Measurements from ENCODE around the gene TCHH.
"Not testable (repeated sequence)": the region's sequence is repeated elsewhere in the genome, so short reads cannot be mapped to it uniquely, and the experiment has no call there.

TCHH gene

GRCh38 chr1:152110860-152111514 is 4.3 kb downstream of the TCHH start:
- peak in 1 of 2 donors; percentile 15 for DNase-seq

DNA sequence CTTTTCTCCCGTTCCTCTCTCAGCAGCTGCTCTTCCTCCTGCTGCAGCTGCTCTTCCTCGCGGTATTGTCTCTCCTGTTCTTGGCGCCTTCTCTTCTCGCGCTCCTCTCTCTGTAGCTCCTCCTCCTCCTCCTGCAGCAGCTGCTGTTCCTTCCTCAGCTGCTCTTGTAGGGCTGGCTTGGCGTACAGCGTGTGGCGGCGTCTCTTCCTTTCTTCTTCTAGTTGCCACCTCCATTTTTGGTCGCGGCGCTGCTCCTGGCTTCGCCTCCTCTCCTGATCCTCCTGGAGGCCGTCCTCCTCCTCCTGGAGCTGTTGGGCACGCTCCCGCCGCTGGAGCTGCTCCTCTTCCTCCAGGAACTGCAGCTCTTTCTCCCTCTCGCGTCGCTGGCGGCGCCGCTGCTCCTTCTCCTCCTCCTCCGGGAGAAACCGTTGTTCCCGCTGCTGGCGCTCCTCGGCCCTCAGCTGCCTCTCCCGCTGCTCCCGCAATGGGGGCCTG is 4.8 kb downstream of the TCHH start:
- peak in 1 of 2 donors; percentile 19 for DNase-seq

GRCh38 chr1:152109998-152110294 is 5.3 kb downstream of the TCHH start:
- DNase-seq = no peak

DNA sequence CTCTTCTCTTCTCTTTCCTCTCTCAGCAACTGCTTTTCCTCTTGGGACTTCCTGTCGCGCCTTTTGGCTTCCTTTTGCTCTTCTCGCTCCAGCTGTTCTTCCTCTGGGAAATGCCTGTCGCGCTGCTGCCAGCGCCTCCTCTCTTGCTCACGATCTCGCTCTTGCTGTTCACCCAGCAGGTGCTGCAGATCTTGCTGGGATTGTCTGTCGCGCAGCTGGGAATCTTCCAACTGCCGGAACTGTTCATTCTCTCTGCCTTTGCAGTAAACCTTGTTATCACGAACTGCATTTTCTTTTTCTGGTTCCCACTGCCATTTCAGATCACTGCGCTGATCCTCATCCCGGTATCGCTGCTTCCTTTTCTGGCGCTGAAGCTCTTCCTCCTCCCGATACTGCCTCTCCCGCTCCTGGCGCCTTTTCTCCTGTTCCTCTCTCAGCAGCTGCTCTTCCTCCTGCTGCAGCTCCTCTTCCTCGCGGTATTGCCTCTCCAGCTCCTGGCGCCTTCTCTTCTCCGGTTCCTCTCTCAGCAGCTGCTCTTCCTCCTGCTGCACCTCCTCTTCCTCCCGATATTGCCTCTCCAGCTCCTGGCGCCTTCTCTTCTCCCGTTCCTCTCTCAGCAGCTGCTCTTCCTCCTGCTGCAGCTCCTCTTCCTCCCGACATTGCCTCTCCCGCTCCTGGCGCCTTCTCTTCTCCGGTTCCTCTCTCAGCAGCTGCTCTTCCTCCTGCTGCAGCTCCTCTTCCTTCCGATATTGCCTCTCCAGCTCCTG is 5.8 kb downstream of the TCHH start:
- no peak for DNase-seq

DNA sequence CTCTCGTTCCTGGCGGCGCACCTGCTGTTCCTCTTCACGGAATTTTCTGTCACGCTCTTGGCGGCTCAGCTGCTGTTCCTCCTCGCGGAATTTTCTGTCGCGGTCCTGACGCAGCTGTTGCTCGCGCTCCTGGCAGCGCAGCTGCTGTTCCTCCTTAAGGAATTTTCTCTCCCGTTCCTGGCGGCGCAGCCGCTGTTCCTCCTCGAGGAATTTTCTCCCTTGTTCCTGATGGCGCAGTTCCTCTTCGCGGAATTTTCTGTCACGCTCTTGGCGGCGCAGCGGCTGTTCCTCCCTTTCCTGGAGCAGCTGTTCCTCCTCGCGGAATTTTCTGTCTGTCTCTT is 6.4 kb downstream of the TCHH start:
- no peak for DNase-seq

DNA sequence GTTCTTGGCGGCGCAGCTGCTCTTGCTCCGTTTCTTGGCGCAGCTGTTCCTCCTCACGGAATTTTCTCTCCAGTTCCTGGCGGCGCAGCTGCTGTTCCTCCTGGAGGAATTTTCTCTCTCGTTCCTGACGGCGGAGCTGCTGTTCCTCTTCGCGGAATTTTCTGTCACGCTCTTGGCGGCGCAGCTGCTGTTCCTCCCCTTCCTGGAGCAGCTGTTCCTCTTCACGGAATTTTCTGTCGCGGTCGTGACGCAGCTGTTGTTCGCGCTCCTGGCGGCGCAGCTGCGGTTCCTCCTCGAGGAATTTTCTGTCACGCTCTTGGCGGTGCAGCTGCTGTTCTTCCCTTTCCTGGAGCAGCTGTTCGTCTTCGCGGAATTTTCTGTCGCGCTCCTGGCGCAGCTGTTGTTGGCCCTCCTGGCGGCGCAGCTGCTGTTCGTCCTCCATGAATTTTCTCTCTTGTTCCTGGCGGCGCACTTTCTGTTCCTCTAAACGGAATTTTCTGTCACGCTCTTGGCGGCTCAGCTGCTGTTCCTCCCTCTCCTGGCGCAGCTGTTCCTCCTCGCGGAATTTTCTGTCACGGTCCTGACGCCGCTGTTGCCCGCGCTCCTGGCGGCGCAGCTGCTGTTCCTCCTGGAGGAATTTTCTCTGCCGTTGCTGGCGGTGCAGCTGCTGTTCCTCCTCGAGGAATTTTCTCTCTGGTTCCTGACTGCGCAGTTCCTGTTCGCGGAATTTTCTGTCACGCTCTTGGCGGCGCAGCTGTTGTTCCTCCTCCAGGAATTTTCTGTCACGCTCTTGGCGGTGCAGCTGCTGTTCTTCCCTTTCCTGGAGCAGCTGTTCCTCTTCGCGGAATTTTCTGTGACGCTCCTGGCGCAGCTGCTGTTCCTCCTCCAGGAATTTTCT is 7.0 kb downstream of the TCHH start:
- DNase-seq = no peak

DNA sequence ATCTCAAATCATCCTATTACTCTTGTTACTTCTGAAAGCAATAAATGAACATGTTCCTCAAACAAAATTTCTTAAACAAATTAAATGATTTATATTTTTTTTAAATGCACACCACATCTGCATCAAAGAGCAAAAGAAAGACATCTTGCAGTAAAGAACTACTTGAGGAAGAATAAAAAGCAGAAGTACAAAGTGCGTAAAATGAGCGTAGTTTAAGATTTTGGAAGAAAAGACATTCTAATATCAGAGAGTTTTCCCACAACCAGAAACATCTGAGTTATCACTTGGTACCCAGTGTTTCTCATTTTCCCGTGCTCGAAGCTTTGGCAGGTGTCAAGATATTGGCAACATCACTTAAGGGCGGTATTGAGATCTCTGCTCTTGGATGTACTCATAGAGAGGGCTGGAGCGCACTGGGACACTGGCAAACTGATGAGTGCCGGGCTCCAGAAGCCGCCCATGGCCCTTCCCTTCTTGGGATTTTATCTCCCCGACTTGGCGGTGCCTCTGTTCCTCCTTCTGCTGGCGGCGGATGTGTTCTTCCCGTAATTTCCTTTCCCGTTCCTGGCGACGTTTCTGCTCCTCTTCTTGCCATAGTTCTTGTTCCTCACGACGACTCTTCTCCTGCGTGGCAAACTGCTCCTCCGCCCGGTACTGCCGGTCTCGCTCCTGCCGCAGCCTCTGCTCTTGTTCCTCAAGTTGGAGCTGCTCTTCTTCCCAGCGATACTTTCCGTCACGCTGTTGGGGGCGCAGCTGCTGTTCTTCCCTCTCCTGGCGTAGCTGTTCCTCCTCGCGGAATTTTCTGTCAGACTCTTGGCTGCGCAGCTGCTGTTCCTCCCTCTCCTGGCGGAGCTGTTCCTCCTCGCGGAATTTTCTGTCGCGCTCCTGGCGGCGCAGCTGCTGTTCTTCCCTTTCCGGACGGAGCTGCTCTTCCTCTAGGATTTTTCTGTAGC is 7.9 kb downstream of the TCHH start:
- DNase-seq = no peak

- DNase-seq = no peak
Observed at GRCh38 chr1:152104854-152105253, 10.4 kb downstream of the TCHH start.

- no peak for DNase-seq
Observed at GRCh38 chr1:152096931-152097330, 18.3 kb downstream of the TCHH start.

DNA sequence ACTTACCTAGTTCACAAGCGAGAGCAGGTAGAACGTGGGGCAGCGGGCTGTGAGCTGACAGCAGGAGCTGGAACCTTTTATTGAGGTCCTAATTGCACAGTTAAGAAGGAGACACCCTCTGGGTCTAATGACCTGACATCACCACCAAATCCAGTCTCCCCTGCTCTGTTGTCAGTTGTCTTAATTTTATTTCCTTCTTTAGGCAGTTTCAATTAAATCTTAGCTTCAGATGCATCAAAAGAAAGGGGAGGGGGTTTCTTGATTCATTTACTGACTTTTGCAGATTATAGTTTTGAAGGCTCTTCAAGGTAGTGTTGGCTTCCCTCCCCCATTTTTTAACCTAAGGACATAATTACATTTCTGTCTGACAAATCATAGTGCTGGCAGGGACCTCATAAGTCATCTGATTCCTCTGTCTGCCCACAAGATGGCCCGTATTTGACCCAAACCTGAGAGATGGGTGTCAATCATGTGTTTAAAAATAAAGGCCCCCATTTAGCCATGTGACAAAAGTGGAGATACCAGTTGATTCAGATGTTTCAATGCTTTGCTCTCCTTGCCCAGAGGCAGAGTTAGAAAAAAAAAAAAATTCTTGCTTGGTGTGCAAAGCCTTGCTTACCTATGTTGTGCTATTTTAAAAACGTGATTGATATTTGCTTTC is 26.1 kb downstream of the TCHH start, which contains the start of gene TCHHL1:
TSS of gene TCHHL1 (minus strand) at position 51 of the 661 bp plus-strand sequence. CDS start 921 bp downstream, outside the sequence.
- DNase-seq = no peak

DNA sequence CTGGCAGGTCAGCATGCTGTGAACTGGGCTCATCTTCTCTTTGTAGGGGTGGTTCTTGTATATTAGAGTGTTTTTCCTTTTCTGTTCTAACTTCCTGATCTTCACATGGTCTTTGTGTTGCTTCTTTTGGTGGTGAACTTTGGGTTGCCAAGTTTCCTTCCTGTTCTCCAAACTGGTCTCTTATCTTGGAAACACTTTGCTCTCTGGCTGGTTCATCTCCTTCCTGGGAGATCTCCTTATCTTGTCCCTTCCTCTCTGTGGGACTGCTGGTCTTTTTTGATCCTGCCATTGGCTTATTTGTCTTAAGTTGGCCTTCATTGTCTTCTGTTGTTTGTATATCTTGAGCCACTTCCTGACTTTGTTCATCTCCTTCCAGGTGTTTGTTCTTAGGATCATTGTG is 28.5 kb downstream of the TCHH start:
- no peak for DNase-seq

- no peak for DNase-seq
Observed at GRCh38 chr1:152084853-152085252, 30.4 kb downstream of the TCHH start.

DNA sequence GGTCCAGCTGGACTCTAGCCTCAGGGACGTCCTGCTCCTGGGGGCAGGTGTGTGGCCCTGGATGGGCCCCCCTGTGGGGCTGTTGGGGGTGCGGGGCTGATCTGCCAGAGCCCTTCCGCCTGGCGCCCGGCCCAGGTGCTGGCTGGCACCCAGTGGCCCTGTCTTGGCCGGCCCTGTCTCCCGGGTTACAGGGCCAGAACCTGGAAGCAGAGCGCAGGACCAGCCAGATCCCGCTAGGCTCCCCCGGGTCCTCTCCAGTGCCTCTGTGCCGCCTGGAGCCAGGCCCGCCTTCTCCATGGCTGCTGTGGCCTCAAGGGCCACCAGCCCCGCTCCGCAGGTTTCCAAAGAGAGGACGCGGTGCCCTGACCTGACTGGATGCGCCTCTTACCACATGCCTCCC is 34.2 kb downstream of the TCHH start:
- not testable (repeated sequence) for DNase-seq

DNA sequence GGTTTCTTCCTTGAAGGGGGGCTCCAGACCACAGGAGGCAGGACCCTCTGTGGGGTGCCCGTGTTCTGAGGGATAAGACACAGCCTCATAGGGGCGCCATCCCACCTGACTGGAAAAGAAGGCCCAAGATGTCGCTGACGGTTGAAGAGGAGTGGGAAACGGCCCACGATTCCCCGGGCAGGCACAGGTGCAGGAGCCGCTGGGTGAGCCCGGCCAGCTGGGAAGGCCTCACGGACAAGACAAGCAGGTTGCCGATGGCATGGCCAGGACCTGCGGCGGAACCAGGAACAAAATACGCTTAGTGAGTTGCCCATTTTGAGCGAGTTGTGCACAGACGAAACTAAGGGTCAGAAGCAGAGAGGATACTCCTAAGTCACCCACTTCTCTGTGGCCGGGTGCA is 34.8 kb downstream of the TCHH start:
- not testable (repeated sequence) for DNase-seq

- DNase-seq = no peak
Observed at GRCh38 chr1:152078831-152079441, 36.3 kb downstream of the TCHH start.

DNA sequence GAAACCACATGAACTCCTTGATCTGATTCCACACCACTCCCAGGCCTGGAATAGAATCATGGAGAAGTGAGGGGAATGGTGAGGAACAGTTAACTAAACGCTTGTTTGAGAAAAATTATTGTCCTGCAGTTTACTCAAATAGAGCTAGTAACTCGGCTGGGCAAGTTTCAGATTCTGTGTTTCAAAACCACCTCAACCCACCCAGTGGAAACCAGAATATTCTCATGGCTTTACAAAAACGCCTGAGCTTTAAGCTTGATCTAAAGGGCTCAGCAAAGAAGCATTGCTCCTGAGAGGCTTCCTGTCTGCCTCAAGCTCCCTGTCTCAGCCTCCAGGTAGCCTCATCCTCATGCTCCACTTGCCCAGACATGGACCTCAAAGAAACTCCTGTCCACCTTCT is 42.9 kb downstream of the TCHH start:
- DNase-seq = no peak

GRCh38 chr1:152071123-152071522 is 44.1 kb downstream of the TCHH start:
- DNase-seq = no peak

DNA sequence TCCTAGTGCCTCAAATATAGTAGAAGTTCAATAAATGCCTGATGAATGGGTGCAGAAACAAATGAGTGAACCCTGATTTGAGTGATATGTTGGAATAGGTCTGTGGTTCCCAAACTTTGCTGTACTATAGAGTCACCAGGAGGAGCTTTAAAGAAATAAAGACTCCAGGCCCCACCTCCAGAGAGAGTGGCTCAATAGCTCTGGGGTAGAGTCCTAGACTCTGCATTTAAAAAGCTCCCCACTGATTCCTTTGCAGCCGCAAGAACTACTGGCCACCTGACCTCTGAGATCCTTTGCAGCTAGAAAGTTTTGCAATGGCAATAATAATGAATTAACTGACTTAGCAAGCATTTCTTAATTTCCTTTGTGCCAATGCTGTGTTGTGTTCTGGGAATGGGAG is 47.3 kb downstream of the TCHH start:
- no peak for DNase-seq

- DNase-seq = no peak
Observed at GRCh38 chr1:152067150-152067549, 48.1 kb downstream of the TCHH start.

GRCh38 chr1:152061952-152062351 is 53.3 kb downstream of the TCHH start:
- no peak for DNase-seq

Measured in CD4-positive, alpha-beta T cell treated with Interferon alpha-2 for 1 hour (primary cell).